Measurements from ENCODE around the gene BMF.

The BMF gene

GRCh38 chr15:40072216-40072990 lies 36.3 kb downstream of the BMF start:
- Mint-ChIP-seq H3K4me3 (no peak overlapping the region), H3K27me3 (peaks cover 2% of the 10 kb centered on the region), H3K9me3 (ENCODE audit: low read depth) (no peaks in the 10 kb centered on the region), H3K4me1 (ENCODE audit: low read depth) (peaks cover 10% of the 10 kb centered on the region), H3K27ac (no peak overlapping the region), H3K36me3 (no peaks in the 10 kb centered on the region)

- H3K9me3 Mint-ChIP-seq (ENCODE audit: low read depth): no peaks in the 10 kb centered on the region
- peaks cover 10% of the 10 kb centered on the region for H3K4me1 Mint-ChIP-seq (ENCODE audit: low read depth)
- no peaks in the 10 kb centered on the region for H3K36me3 Mint-ChIP-seq
- H3K27me3 Mint-ChIP-seq: peaks cover 2% of the 10 kb centered on the region
- no peak overlapping the region for H3K27ac Mint-ChIP-seq
- H3K4me3 Mint-ChIP-seq: no peak overlapping the region
Measured at GRCh38 chr15:40070608-40071218, 38.0 kb downstream of the BMF start.

- Mint-ChIP-seq H3K4me1 (ENCODE audit: low read depth) (peaks cover 10% of the 10 kb centered on the region), H3K36me3 (no peaks in the 10 kb centered on the region), H3K4me3 (no peak overlapping the region), H3K9me3 (ENCODE audit: low read depth) (no peaks in the 10 kb centered on the region), H3K27ac (no peak overlapping the region), H3K27me3 (peaks cover 2% of the 10 kb centered on the region)
Measured at GRCh38 chr15:40070166-40070557, 38.5 kb downstream of the BMF start.

GRCh38 chr15:40069178-40070165 lies 39.2 kb downstream of the BMF start:
- Mint-ChIP-seq H3K36me3 (no peaks in the 10 kb centered on the region), H3K27ac (no peak overlapping the region), H3K27me3 (peaks cover 2% of the 10 kb centered on the region), H3K4me1 (ENCODE audit: low read depth) (peaks cover 16% of the 10 kb centered on the region), H3K4me3 (no peak overlapping the region), H3K9me3 (ENCODE audit: low read depth) (no peaks in the 10 kb centered on the region)

- Mint-ChIP-seq H3K27me3 (no peaks in the 10 kb centered on the region), H3K36me3 (no peaks in the 10 kb centered on the region), H3K27ac (no peak overlapping the region), H3K4me3 (no peak overlapping the region), H3K4me1 (ENCODE audit: low read depth) (peaks cover 15% of the 10 kb centered on the region), H3K9me3 (ENCODE audit: low read depth) (no peaks in the 10 kb centered on the region)
Measured at GRCh38 chr15:40067921-40068624, 40.6 kb downstream of the BMF start.

GRCh38 chr15:40066589-40066988 lies 42.1 kb downstream of the BMF start:
- no peak overlapping the region for H3K4me3 Mint-ChIP-seq

GRCh38 chr15:40065166-40065565 lies 43.5 kb downstream of the BMF start:
- Mint-ChIP-seq H3K9me3 (ENCODE audit: low read depth) (no peaks in the 10 kb centered on the region), H3K27ac (no peak overlapping the region), H3K27me3 (no peaks in the 10 kb centered on the region), H3K4me1 (ENCODE audit: low read depth) (peaks cover 15% of the 10 kb centered on the region), H3K36me3 (no peaks in the 10 kb centered on the region), H3K4me3 (no peak overlapping the region)

More at GRCh38 chr15:40066589-40066988, 42.1 kb downstream of the BMF start:
- Mint-ChIP-seq H3K27me3 (no peaks in the 10 kb centered on the region), H3K27ac (no peak overlapping the region), H3K36me3 (no peaks in the 10 kb centered on the region), H3K4me1 (ENCODE audit: low read depth) (peaks cover 15% of the 10 kb centered on the region), H3K9me3 (ENCODE audit: low read depth) (no peaks in the 10 kb centered on the region)

GRCh38 chr15:40064231-40064894 lies 44.3 kb downstream of the BMF start:
- H3K4me3 Mint-ChIP-seq: no peak overlapping the region
- H3K4me1 Mint-ChIP-seq (ENCODE audit: low read depth): peaks cover 15% of the 10 kb centered on the region
- H3K27me3 Mint-ChIP-seq: no peaks in the 10 kb centered on the region
- no peaks in the 10 kb centered on the region for H3K9me3 Mint-ChIP-seq (ENCODE audit: low read depth)
- no peaks in the 10 kb centered on the region for H3K36me3 Mint-ChIP-seq
- peak overlapping the region; percentile 70 for H3K27ac Mint-ChIP-seq

- H3K27me3 Mint-ChIP-seq: no peaks in the 10 kb centered on the region
- peak overlapping the region; percentile 22 for H3K27ac Mint-ChIP-seq
- peaks cover 1% of the 10 kb centered on the region for H3K36me3 Mint-ChIP-seq
- H3K9me3 Mint-ChIP-seq (ENCODE audit: low read depth): no peaks in the 10 kb centered on the region
- H3K4me1 Mint-ChIP-seq (ENCODE audit: low read depth): peaks cover 17% of the 10 kb centered on the region
- H3K4me3 Mint-ChIP-seq: no peak overlapping the region
Measured at GRCh38 chr15:40063563-40064011, 45.1 kb downstream of the BMF start.

GRCh38 chr15:40062816-40063562 lies 45.7 kb downstream of the BMF start:
- Mint-ChIP-seq H3K27ac (no peak overlapping the region), H3K4me1 (ENCODE audit: low read depth) (peaks cover 23% of the 10 kb centered on the region), H3K27me3 (no peaks in the 10 kb centered on the region), H3K36me3 (peaks cover 6% of the 10 kb centered on the region), H3K9me3 (ENCODE audit: low read depth) (no peaks in the 10 kb centered on the region), H3K4me3 (no peak overlapping the region)

- Mint-ChIP-seq H3K4me3 (no peak overlapping the region), H3K4me1 (ENCODE audit: low read depth) (peaks cover 29% of the 10 kb centered on the region), H3K27me3 (no peaks in the 10 kb centered on the region), H3K9me3 (ENCODE audit: low read depth) (no peaks in the 10 kb centered on the region), H3K36me3 (peaks cover 8% of the 10 kb centered on the region), H3K27ac (no peak overlapping the region)
Measured at GRCh38 chr15:40061212-40061901, 47.3 kb downstream of the BMF start.

GRCh38 chr15:40060236-40060961 lies 48.3 kb downstream of the BMF start:
- Mint-ChIP-seq H3K27ac (no peak overlapping the region), H3K27me3 (no peaks in the 10 kb centered on the region), H3K4me1 (ENCODE audit: low read depth) (peaks cover 38% of the 10 kb centered on the region), H3K36me3 (peaks cover 8% of the 10 kb centered on the region), H3K9me3 (ENCODE audit: low read depth) (no peaks in the 10 kb centered on the region), H3K4me3 (no peak overlapping the region)

Data from activated naive CD8-positive, alpha-beta T cell (primary cell).